Measurements from ENCODE around the gene GPR160. TPM values are rescaled to one million over a fixed set of nuclear protein-coding genes. Genes with fewer than 3 reads are reported as not detected.

Gene GPR160
- total and polyA plus RNA-seq, 2 of the 13 experiments (the other 11 are each of a cell fraction or from before 2014, with no cell fraction given), result 12.1 to 23.2 TPM

DNA sequence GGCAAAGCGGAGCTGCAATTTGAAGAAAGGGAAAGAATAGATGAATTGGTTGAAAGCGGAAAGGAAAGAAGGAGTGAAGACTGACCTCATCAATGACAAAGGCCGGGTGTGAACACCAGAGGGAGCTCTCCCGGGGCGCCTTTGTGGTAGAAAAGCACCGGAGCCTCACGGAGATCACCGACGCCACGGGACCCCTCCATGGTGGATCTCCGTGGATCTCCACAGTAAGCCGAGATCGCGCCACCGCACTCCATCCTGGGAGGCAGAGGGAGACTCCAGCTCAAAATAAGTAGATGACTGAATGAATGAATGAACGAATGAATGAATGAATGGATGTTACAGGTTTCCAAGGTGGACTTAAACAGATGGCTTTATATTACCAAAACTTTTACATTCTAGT lies 25.0 kb downstream of the GPR160 start:
- Histone ChIP-seq H3K9ac (ENCODE audit: insufficient read depth, low read depth, low read length) (no peak overlapping the region), H3K4me2 (ENCODE audit: low read depth, low read length) (no peak overlapping the region), H3K27ac (ENCODE audit: extremely low read length, insufficient read depth, low read length) (no peak overlapping the region), H4K20me1 (ENCODE audit: insufficient read depth, low read length) (no peaks in the 10 kb centered on the region), H3K27me3 (ENCODE audit: control insufficient read depth in 1 of 2, insufficient read depth in 2 of 2, low read length in 2 of 2) (no peaks in the 10 kb centered on the region), H3K79me2 (ENCODE audit: insufficient read depth, low read length) (no peaks in the 10 kb centered on the region), H2AFZ (ENCODE audit: low read length) (no peak overlapping the region), H3K9me3 (ENCODE audit: low read length) (no peaks in the 10 kb centered on the region), H3K4me3 (replicated peaks in 1 of 3; ENCODE audit: insufficient read depth in 1 of 3, low read depth in 2 of 3, low read length in 3 of 3) (no peak overlapping the region), H3K36me3 (replicated peaks in 1 of 2; ENCODE audit: control insufficient read depth in 1 of 2, insufficient read depth in 2 of 2, low read length in 2 of 2) (peaks cover 0 to 7% of the 10 kb centered on the region in 2 experiments; a peak in 3 of 5 replicates), H3K4me1 (ENCODE audit: insufficient read depth, low read length) (no peaks in the 10 kb centered on the region)
- DNase-seq (ENCODE audit: low spot score), result no peak
- CTCF ChIA-PET (ENCODE audit: low intra/inter-chr PET ratio, low total read pairs), result interaction anchor here (0.6 kb wide), 1 partner anchor 16 kb away, joined by 3 read pairs; no protein-coding TSS in a partner anchor
- TF ChIP-seq THYN1 (CRISPR knock-in tag; IDR thresholded peaks at IDR 0.05; ENCODE audit: borderline replicate concordance, low read depth), result no peak
- peak; percentile 10; the same call in 1 of the 2 replicates for TF ChIP-seq ZBTB33 (CRISPR knock-in tag; IDR thresholded peaks at IDR 0.05)
- TF ChIP-seq ZNF790 (CRISPR knock-in tag; IDR thresholded peaks at IDR 0.05; ENCODE audit: borderline replicate concordance), result no peak
- TF ChIP-seq ZNF670 (CRISPR knock-in tag; IDR thresholded peaks at IDR 0.05; ENCODE audit: borderline replicate concordance), result no peak
- TF ChIP-seq PAX8 (CRISPR knock-in tag; IDR thresholded peaks at IDR 0.05; ENCODE audit: borderline replicate concordance), result no peak
- peak; percentile 84 for TF ChIP-seq ZNF24 (IDR thresholded peaks at IDR 0.05)
- no peak for FAIRE-seq
- POLR2A ChIA-PET, result no interaction called here
- intact Hi-C loops (cut with micrococcal nuclease; ENCODE audit: unreplicated experiment), result no loop called here
- no TSS peak for BruUV-seq (replicated peaks)
- in situ Hi-C loops (cut with HindIII; ENCODE audit: extremely low pct_ligation_motif_present, low pct_unique_long_range_greater_than_20kb), result no loop called here
- 96% methylated on average over 16 of the region's 16 CpGs for WGBS (ENCODE audit: low lambda C conversion rate)
- no peak for ATAC-seq

GRCh38 chr3:170063691-170064090 lies 25.9 kb downstream of the GPR160 start:
- intact Hi-C loops (cut with micrococcal nuclease; ENCODE audit: unreplicated experiment) (no loop called here), in situ Hi-C loops (cut with HindIII; ENCODE audit: extremely low pct_ligation_motif_present, low pct_unique_long_range_greater_than_20kb) (no loop called here)
- no peaks in the 10 kb centered on the region for H3K79me2 ChIP-seq (ENCODE audit: insufficient read depth, low read length)
- H3K27ac ChIP-seq (ENCODE audit: extremely low read length, insufficient read depth, low read length), result no peak overlapping the region
- no peak for DNase-seq (ENCODE audit: low spot score)
- no peak for ATAC-seq
- no peak overlapping the region for H3K4me2 ChIP-seq (ENCODE audit: low read depth, low read length)
- ChIA-PET CTCF (ENCODE audit: low intra/inter-chr PET ratio, low total read pairs) (no interaction called here), POLR2A (no interaction called here)
- TF ChIP-seq NR2C2 (CRISPR knock-in tag; IDR thresholded peaks at IDR 0.05; ENCODE audit: borderline replicate concordance) (no peak), ZNF230 (CRISPR knock-in tag; IDR thresholded peaks at IDR 0.05) (no peak), HNRNPK (IDR thresholded peaks at IDR 0.05; ENCODE audit: low read depth, low read length, poor library complexity, severe bottlenecking) (no peak), TBX3 (IDR thresholded peaks at IDR 0.05; ENCODE audit: borderline replicate concordance) (no peak), NCOA1 (CRISPR knock-in tag; IDR thresholded peaks at IDR 0.05) (no peak), FOXP1 (IDR thresholded peaks at IDR 0.05) (no peak), FOXP1 (CRISPR knock-in tag; IDR thresholded peaks at IDR 0.05) (no peak), PHF5A (CRISPR knock-in tag; IDR thresholded peaks at IDR 0.05; ENCODE audit: low read depth, unreplicated experiment) (no peak), PCBP2 (optimal IDR thresholded peaks at IDR 0.05; ENCODE audit: low read depth, low read length, poor library complexity, severe bottlenecking) (no peak)
- TF ChIP-seq, protein P1, sequence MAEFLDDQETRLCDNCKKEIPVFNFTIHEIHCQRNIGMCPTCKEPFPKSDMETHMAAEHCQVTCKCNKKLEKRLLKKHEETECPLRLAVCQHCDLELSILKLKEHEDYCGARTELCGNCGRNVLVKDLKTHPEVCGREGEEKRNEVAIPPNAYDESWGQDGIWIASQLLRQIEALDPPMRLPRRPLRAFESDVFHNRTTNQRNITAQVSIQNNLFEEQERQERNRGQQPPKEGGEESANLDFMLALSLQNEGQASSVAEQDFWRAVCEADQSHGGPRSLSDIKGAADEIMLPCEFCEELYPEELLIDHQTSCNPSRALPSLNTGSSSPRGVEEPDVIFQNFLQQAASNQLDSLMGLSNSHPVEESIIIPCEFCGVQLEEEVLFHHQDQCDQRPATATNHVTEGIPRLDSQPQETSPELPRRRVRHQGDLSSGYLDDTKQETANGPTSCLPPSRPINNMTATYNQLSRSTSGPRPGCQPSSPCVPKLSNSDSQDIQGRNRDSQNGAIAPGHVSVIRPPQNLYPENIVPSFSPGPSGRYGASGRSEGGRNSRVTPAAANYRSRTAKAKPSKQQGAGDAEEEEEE (CRISPR knock-in tag; IDR thresholded peaks at IDR 0.05; ENCODE audit: borderline replicate concordance), result no peak
- no peaks in the 10 kb centered on the region for H3K27me3 ChIP-seq (ENCODE audit: control insufficient read depth in 1 of 2, insufficient read depth in 2 of 2, low read length in 2 of 2)
- BruUV-seq (replicated peaks), result no TSS peak
- no peak overlapping the region for H3K9ac ChIP-seq (ENCODE audit: insufficient read depth, low read depth, low read length)
- FAIRE-seq, result no peak
- H3K36me3 ChIP-seq (replicated peaks in 1 of 2; ENCODE audit: control insufficient read depth in 1 of 2, insufficient read depth in 2 of 2, low read length in 2 of 2), result peaks cover 0 to 7% of the 10 kb centered on the region in 2 experiments; a peak in 3 of 5 replicates
- WGBS (ENCODE audit: low lambda C conversion rate), result 96% methylated on average over 15 of the region's 15 CpGs
- H3K4me1 ChIP-seq (ENCODE audit: insufficient read depth, low read length), result no peaks in the 10 kb centered on the region
- H4K20me1 ChIP-seq (ENCODE audit: insufficient read depth, low read length), result no peaks in the 10 kb centered on the region
- H3K4me3 ChIP-seq (replicated peaks in 1 of 3; ENCODE audit: insufficient read depth in 1 of 3, low read depth in 2 of 3, low read length in 3 of 3), result no peak overlapping the region
- H2AFZ ChIP-seq (ENCODE audit: low read length), result no peak overlapping the region
- no peaks in the 10 kb centered on the region for H3K9me3 ChIP-seq (ENCODE audit: low read length)
